HG03378 (cell line): ENCODE results near the gene TAOK2.

Experiments used
- ATAC-seq: cut with Tn5 transposase; IDR thresholded peaks from one replicate; pipeline ENCODE4 v1.9.1; 2021; ENCODE audit warnings: mild to moderate bottlenecking, moderate library complexity; ENCODE audit not compliant: unreplicated experiment

Gene TAOK2

DNA sequence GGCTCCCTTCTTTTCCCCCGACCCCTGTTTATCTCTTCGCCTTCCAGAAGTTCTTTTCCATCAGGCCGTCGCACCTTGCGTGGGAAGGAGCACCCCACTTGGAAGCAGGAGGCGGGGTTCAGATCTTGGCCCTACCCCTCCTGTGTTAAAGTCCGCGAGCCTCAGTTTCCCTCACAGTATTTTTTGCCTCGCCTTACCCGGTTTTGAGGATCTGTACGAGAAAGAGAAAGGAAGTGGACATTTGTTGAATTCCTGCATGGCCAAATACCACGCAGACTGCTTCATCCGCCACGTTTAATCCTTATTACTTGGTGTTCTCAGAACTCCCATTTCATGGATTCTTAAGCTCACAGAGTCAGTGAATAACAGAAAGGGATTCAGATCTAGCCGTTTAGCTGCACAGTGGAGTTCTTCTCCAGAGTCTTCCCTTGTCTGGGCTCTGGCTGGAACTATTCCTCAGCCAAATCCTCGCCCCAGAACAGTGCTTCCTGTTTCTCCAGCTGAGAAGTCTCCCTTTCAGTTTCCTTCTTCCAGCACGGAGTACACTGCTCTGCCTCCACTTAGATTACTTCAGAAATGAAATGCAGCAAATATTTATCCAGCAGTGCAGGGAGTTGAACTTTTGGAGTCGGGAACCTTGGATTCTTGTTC lies 11.2 kb upstream of the TAOK2 start:
- no peak for ATAC-seq

GRCh38 chr16:29963021-29963743 lies 10.5 kb upstream of the TAOK2 start:
- ATAC-seq, result no peak

GRCh38 chr16:29968205-29968604 lies 5.5 kb upstream of the TAOK2 start:
- ATAC-seq, result no peak

GRCh38 chr16:29971304-29971703 lies 2.4 kb upstream of the TAOK2 start:
- no peak for ATAC-seq

DNA sequence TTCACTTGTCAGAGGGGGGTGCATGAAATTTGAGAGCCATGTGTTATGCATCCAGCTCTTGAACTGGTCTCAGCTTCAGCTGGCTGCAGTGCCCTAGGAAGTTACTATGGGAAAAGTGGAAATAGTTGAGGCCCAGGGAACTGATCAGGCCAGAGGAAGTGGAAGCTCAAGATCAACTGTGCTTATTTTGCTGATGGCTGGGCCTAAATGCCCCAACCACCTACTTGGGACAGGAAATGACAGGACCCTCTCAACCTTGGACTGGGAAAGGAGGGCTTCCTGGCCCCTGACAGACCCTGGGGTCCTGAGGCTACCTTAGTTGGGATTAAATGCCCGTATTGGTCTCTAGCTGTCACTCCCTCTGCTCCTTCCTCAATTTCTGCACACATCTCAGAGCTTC lies 1.2 kb upstream of the TAOK2 start:
- ATAC-seq, result no peak

GRCh38 chr16:29972992-29973383 lies 680 bp upstream of the TAOK2 start:
- no peak for ATAC-seq

DNA sequence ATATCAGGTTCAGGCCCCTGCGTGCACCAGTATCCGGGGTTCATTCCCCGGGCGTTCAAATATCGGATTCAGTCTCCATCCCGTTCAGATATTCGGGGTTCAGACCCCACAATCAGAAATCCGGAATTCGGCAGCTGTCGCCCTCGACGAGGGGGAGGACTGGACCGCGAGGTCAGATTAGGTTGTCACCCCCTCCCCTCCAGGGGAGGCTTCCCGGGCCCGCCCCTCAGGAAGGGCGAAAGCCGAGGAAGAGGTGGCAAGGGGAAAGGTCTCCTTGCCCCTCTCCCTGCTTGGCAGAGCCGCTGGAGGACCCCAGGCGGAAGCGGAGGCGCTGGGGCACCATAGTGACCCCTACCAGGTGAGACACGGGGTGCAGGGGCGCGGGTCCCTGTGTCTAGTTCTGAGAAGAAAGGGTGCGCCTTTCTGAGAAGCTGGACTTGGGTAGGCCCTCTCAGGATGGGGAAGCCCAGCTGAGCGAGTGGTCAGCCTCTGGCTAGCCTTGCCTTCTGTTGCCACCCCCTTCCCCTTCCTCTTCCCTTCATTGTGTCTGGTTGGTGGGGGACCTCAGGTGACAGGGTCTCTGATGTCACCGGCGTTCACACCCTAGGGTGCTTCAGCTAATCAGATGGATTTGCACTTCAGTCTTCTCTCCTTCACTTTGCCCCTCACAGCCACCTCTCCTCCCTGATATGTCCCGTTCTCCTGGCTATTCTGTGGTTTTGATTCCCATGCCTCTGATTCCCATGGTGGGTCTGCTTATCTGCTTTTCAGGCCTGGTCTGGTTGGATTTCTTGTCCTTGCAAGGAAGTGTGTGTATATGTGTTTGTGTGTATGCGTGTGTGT lies 844 bp downstream of the TAOK2 start:
- no peak for ATAC-seq

GRCh38 chr16:29975134-29975538 lies 1.5 kb downstream of the TAOK2 start:
- no peak for ATAC-seq

DNA sequence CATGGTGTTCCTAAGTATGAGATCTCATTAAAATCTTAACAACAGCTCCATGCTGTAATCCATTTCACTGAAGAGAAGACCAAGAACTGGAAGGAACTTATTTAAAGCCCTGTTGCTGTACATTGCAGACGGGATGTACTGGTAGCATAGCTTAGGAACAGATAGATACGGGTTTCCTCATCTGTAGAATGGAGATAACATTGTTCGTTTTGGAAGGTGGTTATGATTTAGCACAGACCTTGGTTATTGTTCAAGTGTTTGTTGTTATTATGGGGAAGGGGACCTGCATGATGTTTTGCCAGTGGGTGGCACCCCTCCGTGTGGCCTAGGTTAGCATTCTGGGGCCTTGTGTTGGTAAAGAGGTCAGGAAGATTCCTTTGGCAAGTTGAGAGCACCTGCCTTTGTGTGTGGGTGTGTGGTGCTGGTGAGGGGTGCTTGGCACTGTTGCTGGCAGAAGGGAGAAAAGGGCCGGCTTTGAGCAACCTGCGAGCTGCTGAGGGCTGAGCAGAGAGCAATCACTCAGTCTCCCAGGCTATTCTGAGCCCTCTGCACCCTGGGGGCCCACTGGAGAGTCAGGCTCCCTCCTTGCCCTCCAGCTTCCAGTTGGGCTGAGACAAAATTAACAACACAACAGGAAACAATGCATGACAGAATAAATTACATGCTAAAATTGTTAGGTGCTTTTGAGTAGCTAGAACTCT lies 2.3 kb downstream of the TAOK2 start:
- no peak for ATAC-seq

- no peak for ATAC-seq
Measured at GRCh38 chr16:29977063-29977825, 3.6 kb downstream of the TAOK2 start.

DNA sequence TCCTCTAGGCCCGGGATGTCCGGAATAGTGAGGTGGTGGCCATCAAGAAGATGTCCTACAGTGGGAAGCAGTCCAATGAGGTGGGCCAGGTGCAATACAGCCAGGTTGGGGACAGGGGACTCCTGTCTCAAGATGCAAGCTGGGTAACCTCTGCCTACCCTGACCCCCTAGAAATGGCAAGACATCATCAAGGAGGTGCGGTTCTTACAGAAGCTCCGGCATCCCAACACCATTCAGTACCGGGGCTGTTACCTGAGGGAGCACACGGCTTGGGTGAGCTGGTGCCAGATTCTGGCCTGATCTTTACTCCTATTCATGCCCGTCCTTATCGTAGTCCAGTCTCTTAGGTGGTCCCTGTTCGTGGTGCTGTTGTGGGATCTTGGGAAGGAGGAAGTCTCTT lies 4.4 kb downstream of the TAOK2 start:
- no peak for ATAC-seq

GRCh38 chr16:29978564-29979270 lies 5.0 kb downstream of the TAOK2 start:
- no peak for ATAC-seq

GRCh38 chr16:29982560-29983419 lies 9.1 kb downstream of the TAOK2 start:
- ATAC-seq, result no peak

DNA sequence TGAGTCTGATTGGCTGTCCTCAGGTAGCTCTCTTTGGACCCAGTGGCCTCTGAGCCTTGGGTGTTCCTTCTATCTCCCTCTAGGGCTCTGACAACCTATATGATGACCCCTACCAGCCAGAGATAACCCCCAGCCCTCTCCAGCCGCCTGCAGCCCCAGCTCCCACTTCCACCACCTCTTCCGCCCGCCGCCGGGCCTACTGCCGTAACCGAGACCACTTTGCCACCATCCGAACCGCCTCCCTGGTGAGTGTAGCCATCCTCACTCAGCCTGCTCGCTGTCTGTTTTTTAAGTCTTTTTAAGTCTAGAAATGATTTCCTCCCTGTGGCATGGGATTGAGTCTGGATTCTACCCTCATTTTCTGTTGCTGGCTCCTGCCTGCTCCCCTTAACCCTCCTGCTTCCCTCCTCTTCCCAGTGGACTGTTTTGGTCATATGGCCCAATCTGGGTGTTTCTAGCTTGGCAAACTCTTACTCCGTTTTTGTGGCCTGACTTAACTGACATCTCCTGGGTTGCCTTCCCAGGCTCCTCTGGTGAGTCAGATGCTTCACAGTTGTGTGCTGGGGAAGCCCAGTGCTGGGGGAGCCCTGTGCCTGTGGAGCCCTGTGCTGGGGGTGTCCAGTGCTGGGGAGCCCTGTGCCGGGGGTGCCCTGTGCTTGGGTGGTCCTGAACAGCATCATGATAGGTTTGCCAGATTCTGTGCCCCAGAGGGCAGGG lies 9.9 kb downstream of the TAOK2 start:
- no peak for ATAC-seq

DNA sequence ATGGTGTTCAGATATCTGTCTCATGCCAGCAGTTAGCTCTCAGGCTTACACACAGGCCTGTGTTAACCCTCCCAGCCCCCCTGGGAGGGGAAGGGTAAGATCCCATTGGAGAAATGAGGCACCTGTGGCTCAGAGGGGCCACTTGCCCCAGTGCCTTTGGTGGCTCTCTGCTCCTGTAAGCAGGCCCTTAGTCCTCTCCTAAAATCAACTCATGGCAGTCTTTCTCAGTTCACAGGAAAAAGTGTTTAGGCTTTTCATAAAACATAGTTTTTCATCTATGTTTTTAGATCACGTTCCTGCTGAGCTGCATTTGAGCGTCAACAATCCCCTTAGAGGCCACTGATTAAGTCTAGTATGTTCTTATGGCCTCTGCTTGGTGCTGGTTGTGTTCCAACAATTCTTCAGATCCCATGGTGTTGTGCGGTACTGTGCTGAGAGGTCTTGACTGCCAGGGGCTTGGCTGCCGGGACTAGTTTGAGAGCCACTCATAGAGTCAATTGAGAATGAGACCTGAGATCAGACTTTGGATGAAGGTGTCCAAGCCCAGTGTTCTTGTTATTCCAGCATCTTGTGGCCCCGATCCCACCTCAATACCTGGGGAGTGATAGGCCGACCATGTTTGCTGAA lies 10.6 kb downstream of the TAOK2 start:
- no peak for ATAC-seq

- ATAC-seq, result no peak
Measured at GRCh38 chr16:29984764-29985147, 11.1 kb downstream of the TAOK2 start.

GRCh38 chr16:29985271-29985811 lies 11.7 kb downstream of the TAOK2 start:
- no peak for ATAC-seq

DNA sequence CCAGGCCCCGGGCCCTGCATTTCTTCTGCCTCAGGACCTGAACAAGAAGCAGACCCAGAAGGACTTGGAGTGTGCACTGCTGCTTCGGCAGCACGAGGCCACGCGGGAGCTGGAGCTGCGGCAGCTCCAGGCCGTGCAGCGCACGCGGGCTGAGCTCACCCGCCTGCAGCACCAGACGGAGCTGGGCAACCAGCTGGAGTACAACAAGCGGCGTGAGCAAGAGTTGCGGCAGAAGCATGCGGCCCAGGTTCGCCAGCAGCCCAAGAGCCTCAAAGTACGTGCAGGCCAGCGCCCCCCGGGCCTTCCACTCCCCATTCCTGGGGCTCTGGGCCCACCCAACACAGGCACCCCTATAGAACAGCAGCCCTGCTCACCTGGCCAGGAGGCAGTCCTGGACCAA lies 12.6 kb downstream of the TAOK2 start:
- no peak for ATAC-seq
